Sigmoid colon (tissue), 7 donors: ENCODE measurements around the gene EPHA2. TPM values are rescaled to one million over a fixed set of nuclear protein-coding genes. Genes with fewer than 3 reads are reported as not detected.

Experiments used
- DNase-seq: peaks from one replicate; pipeline ENCODE4 v3.0.0-alpha.2; 2019
- H3K27ac ChIP-seq, 4 donors: fragments of 200-600 bp; sonication (generic); one replicate each; pipeline ENCODE4 v1.5.1; 2016 to 2019; ENCODE audit warnings: mild to moderate bottlenecking in 1 of 4
- H3K27me3 ChIP-seq, 3 donors: fragments of 200-600 bp; sonication (generic); one replicate each; pipeline ENCODE4 v1.5.1; 2019; ENCODE audit warnings: mild to moderate bottlenecking in 1 of 3
- H3K36me3 ChIP-seq, 4 donors: fragments of 200-600 bp; sonication (generic); one replicate each; pipeline ENCODE4 v1.5.1; 2016 to 2019
- H3K4me1 ChIP-seq, 4 donors: fragments of 200-600 bp; sonication (generic); one replicate each; pipeline ENCODE4 v1.5.1; 2017 to 2019
- H3K4me3 ChIP-seq, 4 donors: fragments of 200-600 bp; sonication (generic); one replicate each; pipeline ENCODE4 v1.5.1; 2017 to 2019; ENCODE audit warnings: mild to moderate bottlenecking in 2 of 4, moderate library complexity in 1 of 4
- H3K9me3 ChIP-seq, 4 donors: fragments of 200-600 bp in 3 of 4; sonication (generic) in 3 of 4; one replicate each; pipeline versions ENCODE4 v1.5.1 to v1.6.1; 2013 to 2019
- CTCF ChIP-seq, 4 experiments: fragments of 450-650 bp in 3 of 4; fragments of 200-600 bp in 1 of 4; IDR thresholded peaks; one replicate each; pipeline ENCODE4 v1.5.1; 2016 to 2019; ENCODE audit warnings: antibody characterized with exemption in 4 of 4, mild to moderate bottlenecking in 3 of 4, moderate library complexity in 2 of 4
- EP300 ChIP-seq, 4 donors: sonication (generic); formaldehyde crosslinking; IDR thresholded peaks; one replicate each; pipeline ENCODE4 v1.6.1; 2017; ENCODE audit warnings: antibody characterized with exemption in 4 of 4
- POLR2A ChIP-seq, 2 donors: fragments of 450-650 bp; IDR thresholded peaks; one replicate each; pipeline ENCODE4 v1.6.1; 2016; ENCODE audit warnings: antibody characterized with exemption in 2 of 2, mild to moderate bottlenecking in 2 of 2, moderate library complexity in 2 of 2
- POLR2AphosphoS5 ChIP-seq, 4 donors: sonication (generic); formaldehyde crosslinking; IDR thresholded peaks; one replicate each; pipeline ENCODE4 v1.6.1; 2017; ENCODE audit warnings: antibody characterized with exemption in 4 of 4
- WGBS, 2 donors: extraction: QIAGEN DNeasy Blood & Tissue Kit; methylation state at CpG; one replicate each; pipeline ENCODE4 v1.1.7; 2013; 5-methylcytosine and 5-hydroxymethylcytosine counted together
- intact Hi-C: fragments of 100-400 bp; cut with DNase I; formaldehyde crosslinking; loops from one replicate; pipeline ENCODE4 v1.15.1; 2023
- polyA plus RNA-seq, 3 donors: library from polyadenylated mRNA; stranded (reverse); fragments of 200-250 nt; gene quantifications; one replicate each; pipeline ENCODE4 v1.2.3, GENCODE V29; 2013
- total RNA-seq, 4 donors: library from RNA; depleted of rRNA; stranded (reverse); fragments of >200 nt; gene quantifications; one replicate each; pipeline ENCODE4 v1.1.0, GENCODE V29; 2016
- donor health status: healthy with polysubstance abuse.
- donor health status: Bipolar disorder and iron deficiency.
- donor health status: healthy.

EPHA2 gene
- total and polyA plus RNA-seq, 7 donors, result 3.3 to 24.7 (median 6.0) TPM

GRCh38 chr1:16173447-16174260 lies 17.8 kb upstream of the EPHA2 start:
- Histone ChIP-seq H3K27ac (peak overlapping the region in 3 of 4 donors; percentile 11 to 88 (median 58)), H3K4me3 (no peak overlapping the region), H3K36me3 (no peaks in the 10 kb centered on the region), H3K9me3 (no peaks in the 10 kb centered on the region), H3K4me1 (peaks cover 0 to 58% (median 58%) of the 10 kb centered on the region in 4 donors), H3K27me3 (no peaks in the 10 kb centered on the region)
- intact Hi-C loops, result no loop called here
- DNase-seq, result no peak
- TF ChIP-seq POLR2AphosphoS5 (IDR thresholded peaks at IDR 0.05) (no peak), EP300 (IDR thresholded peaks at IDR 0.05) (no peak), POLR2A (IDR thresholded peaks at IDR 0.05) (no peak), CTCF (IDR thresholded peaks at IDR 0.05) (no peak)
- 40 to 57% methylated on average over 12 of the region's 12 CpGs for WGBS, 2 donors

GRCh38 chr1:16172964-16173446 lies 17.1 kb upstream of the EPHA2 start:
- H3K27me3 ChIP-seq, result no peaks in the 10 kb centered on the region
- peak overlapping the region in 3 of 4 donors; percentile 11 to 88 (median 58) for H3K27ac ChIP-seq
- no peak for DNase-seq
- TF ChIP-seq CTCF (IDR thresholded peaks at IDR 0.05) (no peak), EP300 (IDR thresholded peaks at IDR 0.05) (no peak), POLR2AphosphoS5 (IDR thresholded peaks at IDR 0.05) (peak in 1 of 4 donors; percentile 13), POLR2A (IDR thresholded peaks at IDR 0.05) (no peak)
- H3K4me3 ChIP-seq, result no peak overlapping the region
- intact Hi-C loops, result no loop called here
- no peaks in the 10 kb centered on the region for H3K9me3 ChIP-seq
- WGBS, 2 donors, result 14 to 55% methylated on average over 14 of the region's 14 CpGs
- peaks cover 0 to 54% (median 54%) of the 10 kb centered on the region in 4 donors for H3K4me1 ChIP-seq
- no peaks in the 10 kb centered on the region for H3K36me3 ChIP-seq

DNA sequence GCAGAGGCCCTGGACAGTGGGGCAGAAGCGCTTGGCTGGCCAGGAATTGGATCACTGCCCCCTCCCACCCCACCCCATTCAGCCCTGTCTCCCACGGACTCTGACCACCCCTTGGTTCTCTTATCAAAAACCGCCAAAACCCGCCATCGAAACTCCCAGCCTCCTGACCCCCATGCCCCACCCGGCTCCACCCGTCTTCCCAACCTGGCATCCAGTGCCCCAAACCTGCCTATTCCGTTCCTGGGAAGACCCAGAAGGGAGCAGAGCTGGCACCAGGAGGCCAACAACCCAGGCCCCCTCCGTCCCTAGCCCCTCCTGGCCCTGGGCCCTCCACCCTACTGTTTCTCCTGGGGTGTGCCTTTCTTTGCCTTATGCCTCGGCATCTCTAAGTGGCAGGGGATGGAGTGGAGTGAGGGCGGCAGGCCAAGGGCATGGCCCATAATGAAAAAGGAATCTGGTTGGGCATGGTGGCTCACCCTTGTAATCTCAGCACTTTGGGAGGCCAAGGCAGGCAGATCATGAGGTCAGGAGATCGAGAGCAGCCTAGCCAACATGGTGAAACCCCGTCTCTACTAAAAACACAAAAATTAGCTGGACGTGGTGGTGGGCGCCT lies 16.5 kb upstream of the EPHA2 start:
- DNase-seq, result no peak
- Histone ChIP-seq H3K27ac (no peak overlapping the region), H3K9me3 (no peaks in the 10 kb centered on the region), H3K27me3 (no peaks in the 10 kb centered on the region), H3K36me3 (no peaks in the 10 kb centered on the region), H3K4me3 (no peak overlapping the region), H3K4me1 (peaks cover 0 to 54% (median 54%) of the 10 kb centered on the region in 4 donors)
- WGBS, 2 donors, result 44 to 80% methylated on average over 15 of the region's 15 CpGs
- TF ChIP-seq CTCF (IDR thresholded peaks at IDR 0.05), result no peak
- no peak for TF ChIP-seq POLR2A (IDR thresholded peaks at IDR 0.05)
- TF ChIP-seq POLR2AphosphoS5 (IDR thresholded peaks at IDR 0.05), result no peak
- no peak for TF ChIP-seq EP300 (IDR thresholded peaks at IDR 0.05)
- intact Hi-C loops, result no loop called here

- 49 to 82% methylated on average over 19 of the region's 19 CpGs for WGBS, 2 donors
- Histone ChIP-seq H3K36me3 (no peaks in the 10 kb centered on the region), H3K9me3 (no peaks in the 10 kb centered on the region), H3K4me3 (no peak overlapping the region), H3K27me3 (no peaks in the 10 kb centered on the region), H3K4me1 (peaks cover 0 to 49% (median 48%) of the 10 kb centered on the region in 4 donors), H3K27ac (no peak overlapping the region)
- intact Hi-C loops, result no loop called here
- no peak for DNase-seq
- TF ChIP-seq POLR2AphosphoS5 (IDR thresholded peaks at IDR 0.05), result no peak
- no peak for TF ChIP-seq POLR2A (IDR thresholded peaks at IDR 0.05)
- TF ChIP-seq CTCF (IDR thresholded peaks at IDR 0.05), result no peak
- TF ChIP-seq EP300 (IDR thresholded peaks at IDR 0.05), result no peak
Measured at GRCh38 chr1:16171314-16172151, 15.7 kb upstream of the EPHA2 start.
